IPS-11a (cell line): ENCODE measurements around the gene TUT1.
"Not testable (repeated sequence)": the region's sequence is repeated elsewhere in the genome, so short reads cannot be mapped to it uniquely, and the experiment has no call there.

Source experiments
- H3K4me3 ChIP-seq: one replicate; pipeline ENCODE4 v1.5.1; 2013; ENCODE audit warnings: low read depth, low read length, control low read depth

The TUT1 gene

GRCh38 chr11:62605902-62606301 is 14.6 kb upstream of the TUT1 start:
- H3K4me3 ChIP-seq, result no peak overlapping the region

- no peak overlapping the region for H3K4me3 ChIP-seq
These were observed 14.1 kb upstream of the TUT1 start for GRCh38 chr11:62605467-62605866.

GRCh38 chr11:62604460-62605120 is 13.3 kb upstream of the TUT1 start:
- H3K4me3 ChIP-seq, result no peak overlapping the region

- H3K4me3 ChIP-seq, result no peak overlapping the region
These were observed 12.5 kb upstream of the TUT1 start for GRCh38 chr11:62603776-62604299.

GRCh38 chr11:62603072-62603408 is 11.7 kb upstream of the TUT1 start:
- H3K4me3 ChIP-seq, result no peak overlapping the region

GRCh38 chr11:62602141-62603071 is 11.1 kb upstream of the TUT1 start:
- H3K4me3 ChIP-seq, result peak overlapping the region; percentile 42

- peak within 1 kb of the TSS; percentile 58 for H3K4me3 ChIP-seq
These were observed 10.2 kb upstream of the TUT1 start, which contains the start of gene MTA2 for GRCh38 chr11:62601372-62602140. TSS of gene MTA2 (minus strand) at chr11:62601865. CDS start at chr11:62601450, 415 bp downstream.

- H3K4me3 ChIP-seq, result peak overlapping the region; percentile 58
These were observed 9.7 kb upstream of the TUT1 start for GRCh38 chr11:62601122-62601371.

GRCh38 chr11:62600367-62601121 is 9.2 kb upstream of the TUT1 start:
- peak overlapping the region; percentile 58 for H3K4me3 ChIP-seq

GRCh38 chr11:62599901-62600300 is 8.6 kb upstream of the TUT1 start:
- H3K4me3 ChIP-seq, result no peak overlapping the region

- no peak overlapping the region for H3K4me3 ChIP-seq
These were observed 7.9 kb upstream of the TUT1 start for GRCh38 chr11:62599069-62599696.

GRCh38 chr11:62595124-62595523 is 3.8 kb upstream of the TUT1 start:
- no peak overlapping the region for H3K4me3 ChIP-seq

GRCh38 chr11:62593434-62594044 is 2.2 kb upstream of the TUT1 start:
- no peak overlapping the region for H3K4me3 ChIP-seq

- H3K4me3 ChIP-seq, result no peak overlapping the region
These were observed 1.7 kb upstream of the TUT1 start for GRCh38 chr11:62592989-62593421.

GRCh38 chr11:62592146-62592815 is 958 bp upstream of the TUT1 start:
- peak overlapping the region; percentile 55 for H3K4me3 ChIP-seq

- H3K4me3 ChIP-seq, result no peak overlapping the region
These were observed 2.2 kb downstream of the TUT1 start for GRCh38 chr11:62588966-62589637.

- H3K4me3 ChIP-seq, result not testable (repeated sequence)
These were observed 6.0 kb downstream of the TUT1 start for GRCh38 chr11:62585356-62585755.

GRCh38 chr11:62581735-62582134 is 9.6 kb downstream of the TUT1 start:
- H3K4me3 ChIP-seq, result not testable (repeated sequence)
